ENCODE data around the gene TAS1R1.

DNA sequence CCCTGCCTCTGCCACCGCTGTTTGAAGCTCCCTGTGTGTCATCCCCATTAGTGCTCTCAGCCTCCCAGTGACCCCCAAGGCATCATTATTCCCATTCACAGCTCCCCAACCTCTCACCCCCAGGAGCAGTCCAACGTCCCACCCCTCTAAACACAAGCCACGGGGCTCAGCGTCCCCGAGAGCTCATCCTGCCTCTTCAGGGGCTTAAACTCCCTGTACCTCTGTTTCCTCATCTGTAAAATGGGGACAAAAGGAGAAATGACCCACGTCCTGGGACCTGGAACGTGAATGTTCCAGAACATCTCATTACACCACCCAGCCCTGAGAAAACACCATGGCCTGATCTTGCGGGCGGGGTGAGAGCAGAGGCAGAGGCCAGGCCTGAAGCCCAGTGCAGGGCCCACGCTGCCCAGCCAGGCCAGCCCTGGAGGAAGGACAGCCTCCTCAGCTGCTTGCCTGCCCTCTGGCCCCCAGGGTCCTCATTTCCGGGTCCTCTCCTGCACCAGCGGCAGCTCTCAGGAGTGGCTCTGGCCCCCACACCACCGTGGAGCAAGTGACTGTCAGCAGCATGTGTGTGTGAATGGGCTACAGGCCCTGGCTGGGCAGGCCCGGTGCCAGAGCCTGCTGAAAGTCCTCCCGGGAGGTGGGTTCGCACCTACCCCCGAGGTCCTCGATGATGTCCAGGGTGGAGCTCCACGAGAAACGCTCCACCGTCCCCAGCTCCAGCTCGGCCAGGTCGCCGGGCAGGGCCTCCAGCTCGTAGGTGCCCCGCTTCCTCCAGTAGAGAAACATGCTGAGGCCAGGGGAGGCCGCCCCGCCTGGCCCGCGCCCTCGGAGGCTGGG is 49.5 kb upstream of the TAS1R1 start:
- TF ChIP-seq, protein P1, sequence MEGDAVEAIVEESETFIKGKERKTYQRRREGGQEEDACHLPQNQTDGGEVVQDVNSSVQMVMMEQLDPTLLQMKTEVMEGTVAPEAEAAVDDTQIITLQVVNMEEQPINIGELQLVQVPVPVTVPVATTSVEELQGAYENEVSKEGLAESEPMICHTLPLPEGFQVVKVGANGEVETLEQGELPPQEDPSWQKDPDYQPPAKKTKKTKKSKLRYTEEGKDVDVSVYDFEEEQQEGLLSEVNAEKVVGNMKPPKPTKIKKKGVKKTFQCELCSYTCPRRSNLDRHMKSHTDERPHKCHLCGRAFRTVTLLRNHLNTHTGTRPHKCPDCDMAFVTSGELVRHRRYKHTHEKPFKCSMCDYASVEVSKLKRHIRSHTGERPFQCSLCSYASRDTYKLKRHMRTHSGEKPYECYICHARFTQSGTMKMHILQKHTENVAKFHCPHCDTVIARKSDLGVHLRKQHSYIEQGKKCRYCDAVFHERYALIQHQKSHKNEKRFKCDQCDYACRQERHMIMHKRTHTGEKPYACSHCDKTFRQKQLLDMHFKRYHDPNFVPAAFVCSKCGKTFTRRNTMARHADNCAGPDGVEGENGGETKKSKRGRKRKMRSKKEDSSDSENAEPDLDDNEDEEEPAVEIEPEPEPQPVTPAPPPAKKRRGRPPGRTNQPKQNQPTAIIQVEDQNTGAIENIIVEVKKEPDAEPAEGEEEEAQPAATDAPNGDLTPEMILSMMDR (IDR thresholded peaks at IDR 0.05) = no peak
- no peak for TF ChIP-seq POLR2A (IDR thresholded peaks at IDR 0.05)
